ENCODE measurements around the gene SEMA3A. TPM values are rescaled to one million over a fixed set of nuclear protein-coding genes. Genes with fewer than 3 reads are reported as not detected.

Gene SEMA3A
- total RNA-seq, 2 donors from 2014 or later, result 0.68 to 1.1 TPM

GRCh38 chr7:83970081-83970480 is 224.5 kb downstream of the SEMA3A start:
- H3K36me3 ChIP-seq, result no peaks in the 10 kb centered on the region
- H3K9me3 ChIP-seq, result no peaks in the 10 kb centered on the region
- H3K4me1 ChIP-seq (ENCODE audit: control insufficient read depth in 1 of 2, low read depth in 2 of 2), result no peaks in the 10 kb centered on the region
- H3K4me3 ChIP-seq, result no peak overlapping the region
- DNase-seq (ENCODE audit: low spot score) (no peak), ATAC-seq (ENCODE audit: insufficient number of reproducible peaks, low FRiP score, low read depth) (no peak)
- H3K27ac ChIP-seq, result no peak overlapping the region
- TF ChIP-seq CTCF (IDR thresholded peaks at IDR 0.05), result no peak
- H3K27me3 ChIP-seq (replicated peaks; ENCODE audit: insufficient read depth), result no peaks in the 10 kb centered on the region

GRCh38 chr7:83964318-83964717 is 230.3 kb downstream of the SEMA3A start:
- TF ChIP-seq CTCF (IDR thresholded peaks at IDR 0.05), result no peak
- Histone ChIP-seq H3K4me1 (ENCODE audit: control insufficient read depth in 1 of 2, low read depth in 2 of 2) (no peaks in the 10 kb centered on the region), H3K9me3 (no peaks in the 10 kb centered on the region), H3K27me3 (replicated peaks; ENCODE audit: insufficient read depth) (no peaks in the 10 kb centered on the region), H3K27ac (no peak overlapping the region), H3K36me3 (no peaks in the 10 kb centered on the region), H3K4me3 (no peak overlapping the region)
- ATAC-seq (ENCODE audit: insufficient number of reproducible peaks, low FRiP score, low read depth), result no peak
- no peak for DNase-seq (ENCODE audit: low spot score)

- no peak for ATAC-seq (ENCODE audit: insufficient number of reproducible peaks, low FRiP score, low read depth)
- no peak for DNase-seq (ENCODE audit: low spot score)
- no peaks in the 10 kb centered on the region for H3K4me1 ChIP-seq (ENCODE audit: control insufficient read depth in 1 of 2, low read depth in 2 of 2)
- H3K4me3 ChIP-seq, result no peak overlapping the region
- H3K9me3 ChIP-seq, result no peaks in the 10 kb centered on the region
- H3K36me3 ChIP-seq, result no peaks in the 10 kb centered on the region
- H3K27ac ChIP-seq, result no peak overlapping the region
- no peak for TF ChIP-seq CTCF (IDR thresholded peaks at IDR 0.05)
- no peaks in the 10 kb centered on the region for H3K27me3 ChIP-seq (replicated peaks; ENCODE audit: insufficient read depth)
These were observed 237.3 kb downstream of the SEMA3A start for GRCh38 chr7:83957333-83957732.

GRCh38 chr7:83956104-83956503 is 238.5 kb downstream of the SEMA3A start:
- H3K27ac ChIP-seq, result no peak overlapping the region
- no peak overlapping the region for H3K4me3 ChIP-seq
- no peak for TF ChIP-seq CTCF (IDR thresholded peaks at IDR 0.05)
- no peaks in the 10 kb centered on the region for H3K27me3 ChIP-seq (replicated peaks; ENCODE audit: insufficient read depth)
- no peak for ATAC-seq (ENCODE audit: insufficient number of reproducible peaks, low FRiP score, low read depth)
- H3K36me3 ChIP-seq, result no peaks in the 10 kb centered on the region
- H3K9me3 ChIP-seq, result no peaks in the 10 kb centered on the region
- DNase-seq (ENCODE audit: low spot score), result no peak
- H3K4me1 ChIP-seq (ENCODE audit: control insufficient read depth in 1 of 2, low read depth in 2 of 2), result no peaks in the 10 kb centered on the region

- no peak for ATAC-seq (ENCODE audit: insufficient number of reproducible peaks, low FRiP score, low read depth)
- TF ChIP-seq CTCF (IDR thresholded peaks at IDR 0.05), result no peak
- DNase-seq (ENCODE audit: low spot score), result no peak
These were observed 242.4 kb downstream of the SEMA3A start for GRCh38 chr7:83952236-83952635.

More at GRCh38 chr7:83952236-83952635, 242.4 kb downstream of the SEMA3A start:
- H3K36me3 ChIP-seq, result no peaks in the 10 kb centered on the region
- no peaks in the 10 kb centered on the region for H3K27me3 ChIP-seq (replicated peaks; ENCODE audit: insufficient read depth)
- H3K4me3 ChIP-seq, result no peak overlapping the region
- H3K27ac ChIP-seq, result no peak overlapping the region
- no peaks in the 10 kb centered on the region for H3K9me3 ChIP-seq
- no peaks in the 10 kb centered on the region for H3K4me1 ChIP-seq (ENCODE audit: control insufficient read depth in 1 of 2, low read depth in 2 of 2)
